Skin epidermis (tissue), 12 donors: ENCODE measurements around the gene BTBD2.
A peak's percentile ranks its signal among the peaks of the same experiment; 100 is the strongest.

ENCODE experiments used
- H3K27ac ChIP-seq, 21 experiments: fragments of 200-600 bp; sonication (generic) in 11 of 21; one replicate each; pipeline ENCODE4 v1.5.0; 2020; ENCODE audit warnings: mild to moderate bottlenecking in 3 of 21, inconsistent platforms in 2 of 21, moderate library complexity in 2 of 21
- H3K4me3 ChIP-seq, 7 experiments: fragments of 200-600 bp; sonication (generic) in 2 of 7; one replicate each; pipeline ENCODE4 v1.5.0; 2020; ENCODE audit warnings: inconsistent platforms in 2 of 7, mild to moderate bottlenecking in 2 of 7, moderate library complexity in 1 of 7

Gene BTBD2

DNA sequence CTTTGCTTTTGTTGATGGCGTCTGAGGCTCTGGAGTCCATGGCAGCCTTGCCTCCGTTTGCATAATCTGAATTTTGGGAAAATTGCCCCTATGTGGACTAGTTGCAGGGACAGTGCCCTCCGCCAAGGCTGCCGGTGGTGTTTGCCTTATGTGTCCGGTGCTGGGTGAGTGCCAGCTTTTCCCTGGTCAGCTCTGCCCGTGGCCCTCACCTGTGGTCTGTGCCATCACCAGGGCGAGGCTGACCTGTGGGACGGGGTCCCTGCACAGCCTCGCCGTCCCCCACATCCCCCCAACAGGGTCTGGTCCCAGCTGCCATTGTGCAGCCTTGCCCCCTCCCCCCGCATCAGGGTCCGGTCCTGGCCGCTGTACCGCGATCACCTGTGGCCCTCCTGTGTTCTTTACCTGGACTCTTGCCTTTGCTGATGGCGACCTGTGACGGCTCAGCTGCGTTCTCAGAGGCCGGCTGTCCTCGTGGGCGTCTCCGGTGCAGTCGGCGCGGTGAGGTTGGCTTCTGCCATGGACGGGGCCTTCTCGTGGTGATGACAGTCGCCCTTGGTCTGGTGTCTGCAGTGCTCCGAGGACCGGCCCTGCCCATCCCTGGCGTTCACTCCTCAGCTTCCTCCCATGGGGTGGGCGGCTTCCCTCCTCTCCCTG is 61.9 kb downstream of the BTBD2 start:
- no peak overlapping the region for H3K27ac ChIP-seq
- H3K4me3 ChIP-seq, result no peak overlapping the region

DNA sequence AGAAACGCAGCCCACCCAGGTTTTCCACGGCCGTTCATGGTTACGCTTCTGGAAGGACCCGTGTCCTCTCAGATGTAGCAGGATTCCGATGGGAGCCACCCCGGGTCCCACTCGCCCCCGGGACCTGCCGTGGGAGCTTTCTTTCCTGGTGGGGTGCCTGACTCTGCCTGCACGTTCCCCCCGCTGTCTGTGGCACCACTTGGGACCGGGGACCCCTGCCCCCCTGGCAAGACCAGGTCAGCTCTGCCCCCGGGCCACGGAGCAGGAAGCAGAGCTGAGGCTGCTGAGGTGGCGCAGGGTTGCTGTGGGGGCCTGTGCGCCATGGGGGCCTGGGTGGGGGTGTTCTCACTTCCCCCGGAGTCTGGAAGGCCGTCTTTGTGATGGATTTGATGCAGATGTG is 62.5 kb downstream of the BTBD2 start:
- Histone ChIP-seq H3K27ac (no peak overlapping the region), H3K4me3 (no peak overlapping the region)

DNA sequence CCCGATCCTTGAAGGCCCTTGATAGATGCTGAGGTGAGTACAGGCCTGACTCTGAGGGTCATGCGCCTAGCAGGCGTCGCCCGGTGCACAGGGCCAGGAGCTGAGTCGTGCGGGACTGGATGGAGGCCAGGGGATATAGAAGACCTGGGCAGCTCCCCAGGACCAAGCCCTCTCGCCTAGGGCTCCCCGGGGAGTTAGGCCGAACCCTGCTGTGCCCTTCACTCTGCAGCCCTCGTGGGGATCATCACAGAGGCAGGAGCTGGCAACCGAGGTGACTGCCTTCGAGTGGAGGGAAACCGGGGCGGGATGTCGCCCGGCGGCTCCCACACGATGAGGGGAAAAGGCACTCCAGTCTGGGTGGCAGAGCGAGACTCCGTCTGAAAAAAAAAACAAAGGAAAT is 62.9 kb downstream of the BTBD2 start:
- no peak overlapping the region for H3K4me3 ChIP-seq
- no peak overlapping the region for H3K27ac ChIP-seq

DNA sequence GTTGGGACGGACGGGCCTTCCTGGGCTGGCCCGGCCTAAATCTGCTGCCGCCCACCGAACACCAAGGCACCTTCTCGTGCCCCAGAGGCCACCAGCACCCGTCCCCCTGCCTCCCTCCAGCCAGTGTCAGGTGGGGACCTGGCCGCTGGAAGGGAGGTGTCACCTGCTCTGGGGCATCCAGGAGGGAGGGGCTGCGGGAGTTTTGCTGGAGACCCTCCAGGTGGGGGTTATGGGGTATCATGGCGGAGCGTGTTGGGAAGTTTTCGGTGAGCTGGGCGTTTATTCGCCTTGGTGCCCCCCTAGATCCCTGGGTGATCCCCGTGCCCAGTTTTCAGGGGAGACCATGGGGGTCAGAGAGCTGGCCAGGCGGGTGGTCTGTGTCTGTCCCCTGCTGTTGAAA is 64.9 kb downstream of the BTBD2 start:
- Histone ChIP-seq H3K4me3 (no peak overlapping the region), H3K27ac (no peak overlapping the region)

DNA sequence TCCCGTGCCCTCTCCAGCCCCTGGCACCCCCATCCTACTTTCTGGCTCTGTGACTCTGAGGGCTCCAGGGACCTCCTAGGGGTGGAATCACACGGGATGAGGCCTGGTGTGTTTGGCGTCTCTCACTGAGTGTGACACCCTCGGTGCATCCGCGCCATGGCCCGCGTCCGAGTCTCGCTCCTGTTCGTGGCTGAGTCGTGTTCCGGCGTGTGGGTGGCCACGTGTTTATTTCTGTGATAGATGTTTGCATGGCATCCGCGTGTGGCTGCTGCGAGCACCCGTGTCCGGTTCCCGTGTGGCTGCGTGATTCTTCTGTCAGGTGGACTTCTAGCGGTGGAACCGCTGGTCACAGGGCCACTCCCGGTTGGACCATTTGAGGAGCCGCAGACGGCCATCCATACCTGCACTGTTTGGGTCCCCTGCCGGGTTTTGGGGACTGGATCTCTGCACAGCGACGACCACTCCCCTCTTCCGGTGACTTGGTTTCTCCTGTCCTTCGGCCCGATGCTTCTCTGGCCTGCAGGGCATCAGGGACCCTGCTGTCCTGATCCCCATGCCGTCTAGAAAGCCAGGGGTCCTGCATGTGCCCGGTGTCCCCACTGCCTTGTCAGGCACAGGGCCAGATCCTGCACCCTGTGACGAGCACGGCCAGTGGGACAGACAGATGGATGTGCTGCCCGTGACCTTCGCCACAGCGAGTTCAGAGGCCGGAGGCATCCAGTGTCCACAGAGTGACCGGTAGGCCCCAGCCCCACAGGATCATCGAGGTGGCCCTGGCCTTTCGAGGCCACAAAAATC is 66.0 kb downstream of the BTBD2 start:
- Histone ChIP-seq H3K4me3 (no peak overlapping the region), H3K27ac (no peak overlapping the region)

DNA sequence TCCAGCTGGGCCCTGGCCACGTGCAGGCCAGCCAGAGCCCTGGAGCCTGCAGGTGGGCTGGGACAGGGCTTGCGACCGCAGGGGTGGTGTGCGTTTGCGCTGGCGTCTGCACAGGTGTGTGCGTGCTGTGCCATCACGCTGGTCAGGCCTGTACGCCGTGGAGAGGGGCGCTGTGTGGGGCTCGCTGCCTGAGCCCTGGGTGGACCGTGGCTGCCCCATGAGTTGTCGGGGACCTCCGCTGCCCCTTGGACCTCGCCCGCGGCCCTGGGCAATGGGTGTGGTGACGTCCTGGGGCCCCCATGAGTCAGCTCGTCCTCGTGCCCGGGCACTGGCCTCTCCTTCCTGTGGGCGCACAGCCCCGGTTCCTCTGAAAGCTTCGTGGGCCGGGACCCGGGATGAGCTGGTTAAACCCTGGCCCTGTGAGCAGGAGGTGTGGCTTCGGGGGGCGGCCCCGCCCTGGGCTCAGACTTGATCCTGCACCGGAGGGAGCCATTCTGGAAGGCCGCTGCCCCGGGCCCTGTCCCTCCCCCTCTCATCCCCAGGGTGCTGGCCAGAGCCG is 67.8 kb downstream of the BTBD2 start:
- Histone ChIP-seq H3K4me3 (no peak overlapping the region), H3K27ac (no peak overlapping the region)

DNA sequence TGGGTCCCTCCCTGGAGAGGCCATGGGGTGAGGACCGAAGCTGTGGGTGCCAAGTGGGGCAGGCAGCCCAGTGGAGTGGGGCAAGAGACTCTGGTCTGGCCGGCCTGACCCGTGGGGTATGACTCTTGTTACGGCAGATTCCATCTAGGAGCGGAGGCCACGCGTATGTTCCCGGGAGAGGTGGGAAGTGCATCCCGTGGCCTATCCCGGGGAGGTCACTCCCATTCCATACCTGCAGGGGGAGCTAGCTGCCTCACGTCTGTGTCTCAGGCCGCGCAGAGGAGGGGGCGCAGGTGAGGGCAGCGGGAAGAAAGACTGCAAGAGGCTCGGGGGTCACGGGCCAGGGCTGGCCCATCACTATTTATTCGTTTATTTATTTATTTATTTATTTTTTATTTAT is 69.6 kb downstream of the BTBD2 start:
- Histone ChIP-seq H3K27ac (no peak overlapping the region), H3K4me3 (no peak overlapping the region)

DNA sequence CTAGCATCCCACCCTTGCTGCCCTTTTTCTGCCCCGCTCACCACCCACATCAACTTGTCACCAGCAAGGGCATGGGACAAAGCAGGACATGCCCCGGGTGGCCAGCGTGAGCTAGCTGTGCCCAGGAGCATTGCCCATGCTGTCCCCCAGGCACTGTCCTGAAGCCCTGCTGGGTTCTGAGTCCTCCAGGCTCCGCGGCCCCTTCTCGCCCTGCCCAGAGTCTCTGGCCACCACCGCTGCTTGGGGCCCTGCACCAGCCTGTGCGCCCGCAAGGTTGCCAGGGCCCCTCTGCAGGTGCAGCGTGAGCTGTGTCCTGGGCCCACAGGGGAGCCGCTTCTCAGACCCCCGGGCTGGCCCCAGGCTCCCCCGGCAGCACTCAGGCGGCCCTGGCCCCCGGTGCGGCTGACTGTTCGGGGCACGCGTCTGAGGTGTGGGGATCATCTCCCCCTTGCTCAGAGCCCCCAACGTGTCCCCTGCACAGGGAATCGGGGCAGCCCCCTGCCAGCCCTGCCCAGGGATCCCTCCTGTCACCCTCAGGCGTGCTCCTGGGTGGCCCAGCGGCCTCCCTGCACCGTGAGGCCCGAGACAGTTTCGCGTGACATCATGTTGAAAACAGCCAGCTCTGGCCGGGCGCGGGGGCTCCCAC is 70.5 kb downstream of the BTBD2 start:
- H3K4me3 ChIP-seq, result no peak overlapping the region
- H3K27ac ChIP-seq, result peak overlapping the region in 1 of 21 experiments; percentile 51

DNA sequence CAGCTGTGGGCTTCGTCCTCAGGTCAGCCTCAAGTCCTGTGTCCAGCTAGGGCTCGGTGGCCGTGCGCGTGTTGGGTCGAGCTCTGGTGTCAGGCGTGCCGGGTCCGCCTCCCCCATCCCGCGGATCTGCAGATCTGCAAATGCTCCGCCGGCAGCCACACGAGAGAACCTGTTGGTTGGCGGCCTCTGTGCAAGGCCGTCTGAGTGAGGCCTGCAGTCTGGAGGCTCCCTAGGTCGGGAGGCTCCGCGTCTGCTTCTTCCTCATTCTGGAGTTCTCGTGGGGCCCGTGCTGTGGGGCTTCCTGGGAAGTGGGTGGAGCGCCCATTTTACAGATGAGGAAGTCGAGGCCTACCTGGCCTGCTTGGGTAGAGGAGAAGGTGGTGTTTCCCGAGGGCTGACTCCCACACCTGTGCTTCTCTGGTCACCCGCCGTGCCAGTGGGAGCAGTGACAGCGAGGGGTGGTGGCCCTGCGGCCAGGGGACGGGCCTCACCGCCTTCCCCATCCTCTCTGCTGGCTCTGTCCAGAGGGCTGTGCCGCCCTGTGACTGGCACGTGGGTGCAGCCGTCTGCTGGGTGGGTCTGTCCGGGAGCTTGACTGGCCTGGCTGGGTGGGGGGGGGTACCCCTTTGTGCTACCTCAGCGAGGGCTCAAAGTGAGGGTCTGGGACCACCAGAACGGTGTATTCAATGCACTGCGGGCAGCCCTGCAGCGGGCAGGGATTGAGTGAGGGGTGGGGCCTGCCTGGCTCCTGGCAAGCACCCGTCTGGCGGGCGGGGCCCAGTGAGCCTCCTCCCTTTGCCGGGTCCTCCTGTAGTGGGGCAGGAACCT is 71.2 kb downstream of the BTBD2 start:
- Histone ChIP-seq H3K4me3 (no peak overlapping the region), H3K27ac (peak overlapping the region in 13 of 21 experiments; percentile 39 to 99 (median 93))

DNA sequence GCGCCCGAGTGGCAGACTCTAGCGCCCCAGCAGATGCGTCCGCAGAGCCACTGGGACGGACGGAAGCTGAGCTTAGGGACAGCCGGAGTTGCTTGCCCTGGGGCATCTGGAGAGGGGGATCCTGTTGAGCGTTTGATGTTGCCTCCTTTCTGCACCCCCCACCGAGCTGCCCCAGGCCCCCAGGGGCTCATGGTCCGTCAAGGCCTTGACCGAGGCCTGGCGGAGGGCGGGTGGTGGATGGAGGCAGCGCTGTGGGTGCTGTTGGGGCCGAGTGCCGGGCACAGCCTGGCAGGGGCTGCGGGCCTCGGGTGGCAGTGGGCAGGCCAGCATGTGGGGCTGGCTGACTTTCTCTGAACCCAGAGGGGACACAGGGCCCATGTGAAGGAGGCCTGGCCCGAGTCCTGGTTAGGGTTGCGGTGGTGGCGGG is 71.8 kb downstream of the BTBD2 start:
- Histone ChIP-seq H3K4me3 (peak overlapping the region in 2 of 7 experiments; percentile 72 to 74), H3K27ac (peak overlapping the region in 16 of 21 experiments; percentile 39 to 99 (median 91))

DNA sequence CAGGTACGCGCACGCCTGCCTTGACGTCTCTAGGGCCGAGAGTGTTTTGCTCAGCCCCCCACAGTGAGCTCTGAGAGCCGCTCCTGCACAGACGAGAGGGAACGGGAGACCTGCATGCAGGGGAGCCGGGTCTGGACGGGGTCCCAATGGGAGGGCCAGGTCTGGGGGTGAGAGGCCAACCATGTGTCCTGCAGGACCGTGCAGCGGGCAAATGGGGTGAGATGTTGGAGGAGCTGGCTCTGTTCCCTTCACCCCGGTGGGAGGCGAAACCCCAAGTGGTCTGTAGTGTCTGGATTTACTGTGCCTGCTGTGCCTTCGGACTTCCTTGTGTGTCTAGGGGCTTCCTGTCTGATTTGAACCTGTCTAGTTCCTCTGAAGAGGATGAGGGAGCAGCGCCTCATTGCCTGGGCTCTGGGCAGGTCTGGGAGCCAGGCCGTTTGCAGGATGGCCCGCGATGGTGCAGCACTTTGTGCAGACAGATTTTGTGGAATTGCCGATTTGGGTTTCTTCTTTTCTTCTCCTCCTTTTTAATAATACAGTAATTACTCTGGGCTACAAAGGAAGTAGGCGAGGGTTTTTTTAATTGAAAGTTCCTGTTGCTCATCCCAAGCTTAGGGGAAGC is 72.5 kb downstream of the BTBD2 start:
- H3K27ac ChIP-seq, result peak overlapping the region; percentile 73 to 100 (median 93)
- peak overlapping the region; percentile 50 to 83 (median 74) for H3K4me3 ChIP-seq

DNA sequence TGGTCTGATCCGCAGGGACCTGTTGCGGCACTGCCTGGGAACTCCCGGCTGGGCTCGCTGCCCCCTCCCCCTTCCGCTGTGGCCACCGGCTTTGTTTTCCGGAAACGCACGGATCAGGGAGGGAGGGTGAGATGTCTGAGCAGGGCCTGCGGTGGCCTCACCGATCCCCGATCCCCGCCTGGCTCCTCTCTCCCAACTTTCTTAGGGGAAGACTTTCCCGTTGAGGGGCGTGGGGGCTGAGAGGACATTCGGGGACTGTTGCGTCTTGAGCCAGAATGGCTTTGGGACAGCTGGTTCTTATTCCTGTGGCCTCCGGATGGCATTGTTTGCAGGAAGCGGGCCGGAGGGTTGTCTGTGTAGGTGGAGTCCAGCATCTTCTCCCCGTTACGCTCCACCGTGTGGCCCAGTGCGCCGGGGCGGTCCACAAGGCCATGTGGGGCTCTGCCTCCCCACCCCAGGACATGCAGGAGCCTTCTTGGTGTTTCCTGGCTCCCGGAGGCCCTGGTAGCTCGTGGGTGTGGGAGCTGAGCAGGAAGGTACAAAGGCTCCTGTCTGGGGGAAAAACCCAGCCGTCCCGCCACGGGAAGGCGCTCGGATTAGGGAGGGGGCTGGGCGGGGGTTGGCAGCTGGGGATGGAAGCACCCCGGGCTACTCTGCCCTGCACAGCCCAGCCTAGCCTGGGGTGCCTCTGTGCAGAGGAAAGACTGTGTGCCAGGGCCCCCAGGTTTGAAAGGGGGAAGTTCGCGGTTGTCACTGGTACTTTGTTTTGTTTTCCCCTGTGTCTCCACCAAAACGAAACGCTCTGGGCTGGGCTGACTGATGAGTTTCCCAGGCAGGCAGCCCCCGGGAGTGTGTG is 73.2 kb downstream of the BTBD2 start:
- peak overlapping the region; percentile 50 to 83 (median 74) for H3K4me3 ChIP-seq
- H3K27ac ChIP-seq, result peak overlapping the region; percentile 73 to 100 (median 93)

DNA sequence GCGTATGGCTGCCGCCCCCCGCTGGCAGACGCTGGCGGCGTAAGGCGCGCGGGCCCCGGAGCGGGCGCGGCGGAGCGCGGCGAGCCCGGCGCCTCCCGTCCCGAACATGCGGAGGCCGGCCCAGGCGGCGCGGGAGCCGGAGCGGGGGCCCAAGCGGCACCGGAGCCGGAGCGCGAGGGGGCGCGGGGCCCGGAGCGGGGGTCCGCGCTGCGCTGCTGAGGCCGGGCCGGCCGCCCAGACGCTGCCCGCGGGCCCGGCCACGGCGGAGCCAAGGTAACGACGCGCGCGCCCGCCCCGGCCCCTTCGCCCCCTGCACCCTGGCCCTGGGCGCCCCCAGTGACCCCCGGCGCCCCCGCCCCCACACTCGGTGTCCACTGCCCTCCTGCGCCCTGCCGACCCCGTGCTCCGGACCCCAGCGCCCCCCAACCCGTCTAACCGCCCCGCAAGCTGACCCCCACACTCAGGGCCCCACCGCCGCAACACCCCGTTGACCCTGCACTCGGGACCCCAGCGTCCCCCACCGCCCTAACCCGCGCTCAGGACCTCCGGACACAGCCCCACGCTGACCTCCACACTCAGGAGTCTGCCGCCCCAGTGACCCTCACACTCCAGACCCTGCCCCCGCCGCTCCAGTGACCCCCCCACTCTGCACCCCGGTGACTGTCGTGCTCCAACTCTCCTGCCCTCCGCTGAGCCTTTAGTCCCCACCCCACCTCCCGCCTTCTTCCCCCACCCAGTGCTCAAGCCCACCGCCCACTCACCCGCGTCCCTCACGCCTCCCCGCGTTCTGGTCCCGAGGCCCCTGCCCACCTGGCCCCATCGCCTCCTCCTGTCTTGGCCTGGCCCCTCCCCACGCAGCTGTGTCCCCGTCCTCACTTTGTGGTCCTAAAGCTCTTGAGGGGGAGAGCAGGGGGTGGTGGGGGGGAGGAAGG is 74.1 kb downstream of the BTBD2 start, which contains the start of gene CSNK1G2:
Gene CSNK1G2 (plus strand): TSS at position 27 of the 932 bp plus-strand sequence. CDS start 28,601 bp downstream, outside the sequence.
- peak within 1 kb of the TSS; percentile 71 to 83 (median 74) for H3K4me3 ChIP-seq
- peak within 1 kb of the TSS; percentile 91 to 100 (median 97) for H3K27ac ChIP-seq

DNA sequence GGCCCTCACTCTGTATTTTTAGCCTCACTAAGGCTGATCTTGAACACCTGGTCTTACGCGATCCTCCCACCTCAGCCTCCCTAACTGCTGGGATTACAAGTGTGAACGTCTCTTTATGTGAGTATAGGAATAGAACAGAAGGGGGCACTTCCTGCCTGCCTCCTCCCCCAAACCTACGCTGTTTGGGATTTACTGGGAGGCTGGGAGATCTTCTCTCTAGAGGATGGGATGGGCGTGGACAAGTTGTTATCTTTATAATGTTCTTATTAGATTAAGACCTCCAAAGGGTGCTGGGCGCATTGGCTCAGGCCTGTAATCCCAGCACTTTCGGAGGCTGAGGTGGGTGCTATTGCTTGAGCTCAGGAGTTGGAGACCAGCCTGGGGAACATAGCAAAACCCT is 77.4 kb downstream of the BTBD2 start:
- no peak overlapping the region for H3K27ac ChIP-seq
- no peak overlapping the region for H3K4me3 ChIP-seq

DNA sequence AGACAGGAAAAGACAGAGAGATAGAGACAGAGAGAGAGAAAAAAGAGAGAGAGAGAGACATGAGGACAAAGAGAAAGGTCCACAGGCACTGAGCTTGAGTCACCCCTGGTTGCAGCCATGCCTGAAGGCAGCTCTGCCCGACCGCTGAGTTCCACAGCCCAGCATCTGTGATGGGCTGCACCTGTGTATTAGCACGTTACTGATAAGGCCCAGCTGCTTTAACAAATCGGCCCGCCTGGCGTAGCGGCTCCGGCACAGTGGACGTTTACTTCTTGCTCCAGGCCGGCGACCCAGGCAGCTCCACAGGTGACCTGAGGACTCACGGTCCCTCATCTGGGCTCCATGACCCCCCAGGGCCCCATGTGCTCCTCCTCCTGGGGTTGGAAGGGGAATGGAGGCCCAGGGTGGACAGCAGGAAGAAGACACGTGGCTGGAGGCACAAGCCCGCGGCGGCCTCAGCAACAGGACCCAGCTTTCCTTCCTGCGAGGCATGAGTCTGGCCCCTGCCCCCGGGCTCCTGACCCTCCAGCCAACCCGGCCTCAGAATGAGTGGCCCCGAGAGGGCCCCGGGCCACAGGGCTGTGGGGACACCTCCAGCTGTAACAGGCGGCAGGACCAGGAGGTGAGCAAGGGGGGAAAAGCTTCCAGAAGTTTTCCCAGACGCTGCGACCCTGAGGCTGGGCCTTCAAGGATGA is 78.5 kb downstream of the BTBD2 start:
- no peak overlapping the region for H3K4me3 ChIP-seq
- no peak overlapping the region for H3K27ac ChIP-seq

DNA sequence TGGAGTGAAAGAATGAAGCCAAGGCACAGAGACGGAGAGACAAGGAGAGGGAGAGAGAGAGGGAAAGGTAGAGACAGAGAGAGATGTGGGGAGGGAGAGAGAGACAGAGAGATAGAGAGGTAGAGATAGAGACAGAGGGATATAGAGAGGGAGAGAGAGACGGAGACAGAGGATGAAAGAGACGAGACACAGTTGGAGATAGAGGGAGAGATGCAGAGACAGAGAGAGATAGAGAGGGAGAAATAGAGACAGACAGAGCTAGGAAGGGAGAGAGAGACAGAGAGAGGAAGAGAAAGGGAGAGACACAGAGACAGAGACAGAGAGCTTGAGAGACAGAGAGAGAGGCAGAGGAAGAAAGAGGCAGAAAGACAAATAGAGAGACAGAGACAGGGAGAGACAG is 79.1 kb downstream of the BTBD2 start:
- peak overlapping the region in 2 of 21 experiments; percentile 17 to 39 for H3K27ac ChIP-seq
- no peak overlapping the region for H3K4me3 ChIP-seq
